Kidney epithelial cell (primary cell): ENCODE measurements around the gene PI4K2B. TPM values are rescaled to one million over a fixed set of nuclear protein-coding genes. Genes with fewer than 3 reads are reported as not detected.

Experiments used
- DNase-seq: peaks from one replicate; pipeline ENCODE4 v3.0.0-alpha.2; 2010; ENCODE audit warnings: low read depth
- H3K27me3 ChIP-seq: 2 replicates; pipeline ENCODE4 v1.6.0; 2011; ENCODE audit warnings: low read length; ENCODE audit not compliant: control insufficient read depth, insufficient read depth
- H3K36me3 ChIP-seq: 2 replicates; pipeline ENCODE4 v1.5.1; 2011; ENCODE audit warnings: low read length; ENCODE audit not compliant: control insufficient read depth, insufficient read depth
- H3K4me3 ChIP-seq: 2 replicates; pipeline ENCODE4 v1.5.1; 2011; ENCODE audit warnings: low read depth, mild to moderate bottlenecking, control low read depth, low read length
- total RNA-seq: library from RNA; depleted of rRNA; stranded (reverse); fragments of >200 nt; gene quantifications from 2 replicates; pipeline ENCODE4 v1.2.3, GENCODE V29; 2015
- TF ChIP-seq, protein P1 (sequence below): IDR thresholded peaks from 2 replicates; pipeline ENCODE4 v1.5.1; 2011; ENCODE audit warnings: mild to moderate bottlenecking, moderate library complexity, low read length, control low read depth, inconsistent platforms; ENCODE audit not compliant: insufficient read depth, poor library complexity, severe bottlenecking

The PI4K2B gene
- total RNA-seq, 1 donor from 2014 or later, result 10.9 TPM

DNA sequence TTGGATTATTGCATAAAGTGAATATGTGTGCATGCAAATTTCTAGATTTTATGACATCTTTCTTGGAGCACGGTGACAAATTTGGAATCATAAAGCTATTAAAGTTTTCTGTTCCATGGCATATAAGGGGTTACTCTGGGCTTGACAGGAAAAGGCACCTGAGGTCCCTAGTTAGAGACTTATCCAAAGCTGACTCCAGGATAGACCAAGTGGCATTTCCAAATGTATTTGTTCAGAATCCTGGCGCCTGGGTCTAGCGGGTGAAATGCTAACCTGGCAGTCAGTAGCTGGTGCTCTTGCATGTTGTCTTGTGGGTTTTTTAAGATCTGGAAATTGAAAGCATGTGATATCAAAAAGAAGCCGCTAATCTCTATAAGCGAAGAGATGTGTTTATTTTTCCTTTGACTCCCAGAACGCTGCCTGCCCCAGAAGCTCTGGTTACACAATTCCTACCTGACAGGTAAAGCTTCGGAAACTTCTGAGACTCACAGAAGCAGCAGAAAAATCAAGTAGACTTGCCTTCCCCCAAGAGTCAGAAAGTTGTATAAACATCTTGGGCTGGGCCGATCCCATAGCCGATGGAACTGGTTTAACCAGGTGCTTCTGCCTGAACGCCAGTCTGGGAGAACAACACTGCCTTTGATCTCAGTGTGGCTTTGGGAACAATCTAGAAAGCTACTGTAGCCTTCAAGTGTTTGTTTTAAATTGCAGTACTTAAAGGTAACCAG lies 65.8 kb downstream of the PI4K2B start:
- Histone ChIP-seq H3K27me3 (peaks cover 2% of the 10 kb centered on the region), H3K36me3 (no peaks in the 10 kb centered on the region), H3K4me3 (no peak overlapping the region)
- DNase-seq, result no peak
- TF ChIP-seq, protein P1, sequence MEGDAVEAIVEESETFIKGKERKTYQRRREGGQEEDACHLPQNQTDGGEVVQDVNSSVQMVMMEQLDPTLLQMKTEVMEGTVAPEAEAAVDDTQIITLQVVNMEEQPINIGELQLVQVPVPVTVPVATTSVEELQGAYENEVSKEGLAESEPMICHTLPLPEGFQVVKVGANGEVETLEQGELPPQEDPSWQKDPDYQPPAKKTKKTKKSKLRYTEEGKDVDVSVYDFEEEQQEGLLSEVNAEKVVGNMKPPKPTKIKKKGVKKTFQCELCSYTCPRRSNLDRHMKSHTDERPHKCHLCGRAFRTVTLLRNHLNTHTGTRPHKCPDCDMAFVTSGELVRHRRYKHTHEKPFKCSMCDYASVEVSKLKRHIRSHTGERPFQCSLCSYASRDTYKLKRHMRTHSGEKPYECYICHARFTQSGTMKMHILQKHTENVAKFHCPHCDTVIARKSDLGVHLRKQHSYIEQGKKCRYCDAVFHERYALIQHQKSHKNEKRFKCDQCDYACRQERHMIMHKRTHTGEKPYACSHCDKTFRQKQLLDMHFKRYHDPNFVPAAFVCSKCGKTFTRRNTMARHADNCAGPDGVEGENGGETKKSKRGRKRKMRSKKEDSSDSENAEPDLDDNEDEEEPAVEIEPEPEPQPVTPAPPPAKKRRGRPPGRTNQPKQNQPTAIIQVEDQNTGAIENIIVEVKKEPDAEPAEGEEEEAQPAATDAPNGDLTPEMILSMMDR, result no peak

DNA sequence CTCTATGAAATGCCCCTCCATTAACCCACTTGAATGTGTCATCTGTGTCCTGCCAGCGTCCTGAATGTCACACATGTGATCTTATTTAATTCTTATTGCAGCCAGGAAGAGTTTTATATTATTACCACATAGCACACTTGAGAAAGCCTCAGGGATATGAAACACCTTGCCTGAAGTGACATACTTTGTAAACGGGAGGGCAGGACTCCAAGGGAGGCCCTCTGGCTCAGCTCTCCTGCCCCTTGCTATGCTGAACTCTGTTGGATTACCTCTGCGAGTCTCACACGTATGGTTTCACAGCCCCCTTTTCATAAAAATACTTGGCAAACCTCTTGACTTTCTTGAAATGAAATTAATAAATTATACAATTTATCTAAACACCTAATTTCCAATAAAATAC lies 67.6 kb downstream of the PI4K2B start:
- no peak for DNase-seq
- peaks cover 2% of the 10 kb centered on the region for H3K27me3 ChIP-seq
- no peak overlapping the region for H3K4me3 ChIP-seq
- H3K36me3 ChIP-seq, result no peaks in the 10 kb centered on the region
- TF ChIP-seq, protein P1, result no peak

DNA sequence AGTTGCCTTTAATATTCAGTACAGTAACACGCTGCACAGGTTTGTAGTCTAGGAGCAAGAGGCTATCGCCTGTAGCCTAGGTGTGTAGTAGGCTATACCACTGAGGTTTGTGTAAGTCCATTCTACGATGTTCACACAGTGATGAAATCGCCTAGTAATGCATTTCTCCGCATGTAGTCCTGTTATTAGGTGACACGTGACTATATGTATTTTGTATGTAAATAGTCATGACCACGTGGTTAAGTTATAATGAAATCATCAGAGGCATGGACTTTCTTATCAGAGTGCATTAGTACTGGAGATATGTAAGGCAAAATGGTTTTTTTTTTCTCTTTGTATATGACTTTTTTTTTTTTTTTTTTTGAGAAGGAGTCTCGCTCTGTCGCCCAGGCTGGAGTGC lies 68.8 kb downstream of the PI4K2B start:
- H3K36me3 ChIP-seq, result no peaks in the 10 kb centered on the region
- no peak overlapping the region for H3K4me3 ChIP-seq
- no peak for DNase-seq
- TF ChIP-seq, protein P1, result no peak
- peaks cover 2% of the 10 kb centered on the region for H3K27me3 ChIP-seq

DNA sequence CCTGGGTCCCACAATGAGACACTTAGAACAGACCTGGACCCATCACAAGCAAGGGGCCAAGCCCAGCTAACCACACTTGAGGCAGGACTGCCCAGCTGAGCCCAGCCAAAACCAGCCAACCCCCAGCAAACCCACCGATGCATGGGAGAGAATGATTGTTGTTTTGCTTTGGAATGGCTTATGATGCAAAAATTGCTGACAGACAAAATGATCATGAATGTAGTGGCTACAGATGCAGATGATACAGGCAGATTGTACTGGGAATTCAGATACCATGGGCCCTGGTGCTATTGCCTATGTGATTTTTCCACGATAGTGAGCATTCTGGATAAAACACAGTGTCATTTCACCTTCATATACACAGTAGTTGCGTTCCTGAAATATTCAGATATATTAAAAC lies 69.7 kb downstream of the PI4K2B start:
- TF ChIP-seq, protein P1, result no peak
- H3K27me3 ChIP-seq, result peaks cover 2% of the 10 kb centered on the region
- no peak overlapping the region for H3K4me3 ChIP-seq
- no peak for DNase-seq
- no peaks in the 10 kb centered on the region for H3K36me3 ChIP-seq

DNA sequence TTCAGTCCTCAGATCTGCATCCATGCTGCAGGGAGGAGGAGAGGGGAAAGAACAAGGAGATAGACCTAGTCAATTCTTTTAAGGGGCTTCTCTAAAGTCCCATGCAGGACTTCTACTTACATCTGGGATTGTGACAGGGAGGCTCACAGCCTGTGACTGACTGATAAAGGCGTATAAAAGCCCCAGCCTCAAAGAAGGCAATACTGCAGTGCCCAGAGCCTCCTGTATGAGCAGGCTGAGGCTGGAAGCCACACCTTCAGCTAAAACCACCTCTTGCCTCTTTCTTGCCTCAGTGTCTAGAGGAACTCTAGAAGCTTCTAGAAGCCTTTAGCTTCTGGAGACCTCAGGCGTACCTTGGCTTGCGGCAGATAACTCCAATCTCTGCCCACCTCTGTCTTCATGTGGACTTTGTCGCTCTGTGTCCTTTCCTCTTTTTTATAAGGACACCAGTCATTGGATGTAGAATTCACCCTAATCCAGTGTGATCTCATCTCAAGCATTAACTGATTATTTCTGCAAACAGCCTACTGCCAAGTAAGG lies 72.8 kb downstream of the PI4K2B start:
- Histone ChIP-seq H3K27me3 (no peaks in the 10 kb centered on the region), H3K36me3 (no peaks in the 10 kb centered on the region), H3K4me3 (no peak overlapping the region)
- DNase-seq, result no peak
- TF ChIP-seq, protein P1, result no peak

DNA sequence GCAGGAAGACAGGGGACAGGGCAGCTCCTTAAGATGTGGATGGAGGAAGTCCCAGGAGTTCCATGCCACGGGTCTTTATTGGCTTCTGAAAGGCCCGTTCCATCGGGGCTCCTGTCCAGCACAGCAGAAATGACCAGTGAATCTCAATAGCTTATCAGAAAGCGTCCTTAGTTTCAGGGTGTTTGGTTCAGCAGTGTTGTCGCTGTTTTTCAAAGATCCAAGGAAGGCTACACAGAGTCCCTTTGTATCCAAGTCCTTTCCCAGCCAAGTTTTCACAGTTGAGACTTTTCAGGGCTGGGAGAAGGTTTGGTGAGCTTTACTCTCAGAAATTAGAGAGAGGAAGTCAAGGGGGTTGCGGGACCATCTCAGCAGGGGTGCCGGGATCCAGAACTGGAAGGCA lies 73.8 kb downstream of the PI4K2B start:
- DNase-seq, result no peak
- Histone ChIP-seq H3K27me3 (no peaks in the 10 kb centered on the region), H3K36me3 (no peaks in the 10 kb centered on the region), H3K4me3 (no peak overlapping the region)
- TF ChIP-seq, protein P1, result no peak
